ENCODE results near the gene ITPRID2.

The ITPRID2 gene

GRCh38 chr2:181910028-181910831 lies 18.7 kb downstream of the ITPRID2 start:
- TF ChIP-seq CTCF (IDR thresholded peaks at IDR 0.05; ENCODE audit: low read depth, low read length, missing control alignments), result no peak
- H3K4me3 ChIP-seq (replicated peaks; ENCODE audit: low read depth, low read length), result no peak overlapping the region
- DNase-seq (ENCODE audit: extremely low read depth, low read depth), result no peak

DNA sequence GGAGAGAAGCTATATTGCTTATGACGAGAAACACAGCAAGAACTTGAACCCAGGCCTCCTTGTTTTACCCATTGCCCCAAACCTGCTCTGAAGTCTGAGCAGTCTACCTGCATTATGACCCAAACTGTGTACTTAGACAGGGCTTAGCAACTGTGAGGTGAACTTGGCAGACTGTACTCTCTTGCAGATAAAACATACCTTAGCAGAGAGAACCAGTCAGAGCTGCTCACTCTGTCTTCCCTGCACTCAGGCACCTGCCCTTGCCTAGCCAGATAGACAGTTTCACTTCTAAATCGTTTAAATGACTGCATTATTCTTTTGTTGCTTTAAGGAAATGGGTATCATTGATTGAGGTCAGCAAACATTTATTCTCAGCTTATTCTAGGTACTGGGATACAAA lies 20.3 kb downstream of the ITPRID2 start:
- no peak for DNase-seq (ENCODE audit: extremely low read depth, low read depth)
- TF ChIP-seq CTCF (IDR thresholded peaks at IDR 0.05; ENCODE audit: low read depth, low read length, missing control alignments), result no peak
- H3K4me3 ChIP-seq (replicated peaks; ENCODE audit: low read depth, low read length), result no peak overlapping the region

DNA sequence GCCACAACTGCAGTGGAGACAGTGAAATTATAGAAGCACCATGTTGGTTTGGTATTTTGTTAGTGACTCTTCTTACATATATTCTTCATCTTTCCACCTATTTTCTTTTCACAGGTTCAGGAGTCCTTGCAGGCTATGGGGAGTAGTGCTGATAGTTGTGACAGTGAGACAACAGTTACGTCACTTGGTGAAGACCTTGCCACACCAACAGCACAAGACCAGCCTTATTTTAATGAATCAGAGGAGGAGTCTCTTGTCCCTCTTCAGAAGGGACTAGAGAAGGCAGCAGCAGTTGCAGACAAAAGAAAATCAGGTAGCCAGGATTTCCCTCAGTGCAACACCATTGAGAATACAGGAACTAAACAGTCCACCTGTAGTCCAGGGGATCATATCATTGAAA lies 23.6 kb downstream of the ITPRID2 start:
- TF ChIP-seq CTCF (IDR thresholded peaks at IDR 0.05; ENCODE audit: low read depth, low read length, missing control alignments), result no peak
- DNase-seq (ENCODE audit: extremely low read depth, low read depth), result no peak
- H3K4me3 ChIP-seq (replicated peaks; ENCODE audit: low read depth, low read length), result no peak overlapping the region

DNA sequence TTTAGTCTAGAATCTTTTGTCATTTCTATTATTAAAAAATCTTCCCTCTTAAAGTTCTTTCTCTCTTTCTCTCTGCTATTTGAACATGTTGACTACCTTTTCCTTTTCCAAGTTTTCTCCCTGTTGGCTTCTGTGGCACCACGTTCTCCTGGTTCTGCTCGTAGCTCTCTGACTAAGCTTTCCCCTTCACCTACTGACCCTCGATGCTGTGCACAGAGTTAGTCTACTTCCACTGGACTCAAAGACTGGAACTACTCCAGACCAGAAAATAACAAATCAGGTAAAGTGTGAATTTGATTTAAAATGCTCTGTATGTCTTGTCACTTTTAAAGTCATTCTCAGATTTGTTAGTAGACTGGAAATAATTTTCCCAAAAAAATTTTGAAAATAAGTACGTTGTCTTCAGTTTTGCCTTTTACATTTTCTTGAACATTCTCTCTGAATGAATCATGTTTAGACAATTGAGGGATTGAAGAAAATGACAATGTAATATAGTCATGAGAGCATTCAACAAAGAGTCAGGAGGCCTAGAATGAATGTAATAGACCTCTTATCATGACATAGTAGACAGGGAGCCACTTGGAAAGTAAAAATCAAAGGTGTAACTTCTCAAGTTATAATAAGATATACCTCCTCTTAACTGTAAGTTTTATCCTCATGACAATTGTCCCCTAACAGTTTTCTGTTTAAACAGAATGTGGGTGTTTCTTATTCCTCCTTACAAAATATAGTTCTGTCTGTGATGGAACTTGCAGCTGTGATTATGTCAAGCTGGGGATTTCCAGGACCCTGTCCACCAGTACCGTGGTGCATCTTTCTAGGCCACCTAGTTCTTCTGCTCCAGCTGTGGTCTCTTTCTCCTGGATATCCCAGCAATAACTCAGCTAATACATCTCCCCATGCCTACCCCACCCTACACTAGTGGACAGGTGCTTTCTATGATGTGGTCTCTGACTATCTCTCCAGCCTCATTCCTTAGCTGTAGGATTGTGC lies 25.5 kb downstream of the ITPRID2 start:
- no peak overlapping the region for H3K4me3 ChIP-seq (replicated peaks; ENCODE audit: low read depth, low read length)
- TF ChIP-seq CTCF (IDR thresholded peaks at IDR 0.05; ENCODE audit: low read depth, low read length, missing control alignments), result no peak
- no peak for DNase-seq (ENCODE audit: extremely low read depth, low read depth)

DNA sequence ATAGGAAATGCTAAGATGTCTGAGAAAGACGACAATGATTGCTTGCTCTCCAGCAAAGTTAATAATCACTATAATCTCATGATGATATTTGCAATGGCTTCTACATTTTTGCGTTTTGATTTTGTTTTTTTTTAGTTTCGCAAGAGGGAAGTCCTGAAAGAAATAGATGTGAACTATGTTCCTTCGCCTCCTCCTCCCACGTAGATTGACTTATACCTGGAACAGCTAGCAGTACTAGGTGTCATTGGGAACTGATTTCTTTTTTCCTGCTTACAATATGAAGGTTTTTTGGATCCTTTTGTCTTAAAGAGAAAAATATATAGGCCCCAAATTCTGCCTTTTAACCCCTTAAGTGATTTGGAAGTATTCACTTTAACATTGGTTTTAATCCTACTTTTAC lies 26.7 kb downstream of the ITPRID2 start:
- no peak for DNase-seq (ENCODE audit: extremely low read depth, low read depth)
- no peak for TF ChIP-seq CTCF (IDR thresholded peaks at IDR 0.05; ENCODE audit: low read depth, low read length, missing control alignments)
- H3K4me3 ChIP-seq (replicated peaks; ENCODE audit: low read depth, low read length), result no peak overlapping the region

GRCh38 chr2:181923121-181923520 lies 31.6 kb downstream of the ITPRID2 start:
- no peak for DNase-seq (ENCODE audit: extremely low read depth, low read depth)
- no peak overlapping the region for H3K4me3 ChIP-seq (replicated peaks; ENCODE audit: low read depth, low read length)
- no peak for TF ChIP-seq CTCF (IDR thresholded peaks at IDR 0.05; ENCODE audit: low read depth, low read length, missing control alignments)
